Suprapubic skin (tissue), 4 donors: Measurements from ENCODE around the gene RSRC1. TPM values are rescaled to one million over a fixed set of nuclear protein-coding genes. Genes with fewer than 3 reads are reported as not detected.

ENCODE experiments used
- DNase-seq, 2 donors: peaks; one replicate each; pipeline ENCODE4 v3.0.0-alpha.2; 2019; ENCODE audit warnings: low spot score in 2 of 2
- H3K27ac ChIP-seq: fragments of 200-600 bp; sonication (generic); one replicate; pipeline ENCODE4 v1.5.1; 2019
- H3K27me3 ChIP-seq: fragments of 200-600 bp; sonication (generic); one replicate; pipeline ENCODE4 v1.5.1; 2019
- H3K36me3 ChIP-seq: fragments of 200-600 bp; sonication (generic); one replicate; pipeline ENCODE4 v1.5.1; 2019
- H3K4me1 ChIP-seq: fragments of 200-600 bp; sonication (generic); one replicate; pipeline ENCODE4 v1.5.1; 2019
- H3K4me3 ChIP-seq: fragments of 200-600 bp; sonication (generic); one replicate; pipeline ENCODE4 v1.5.1; 2019; ENCODE audit warnings: mild to moderate bottlenecking
- H3K9me3 ChIP-seq: fragments of 200-600 bp; sonication (generic); one replicate; pipeline ENCODE4 v1.5.1; 2019
- EP300 ChIP-seq: sonication (generic); formaldehyde crosslinking; IDR thresholded peaks from one replicate; pipeline ENCODE4 v1.6.1; 2017; ENCODE audit warnings: antibody characterized with exemption
- POLR2A ChIP-seq, 2 donors: fragments of 450-650 bp; IDR thresholded peaks; one replicate each; pipeline ENCODE4 v1.6.1; 2017; ENCODE audit warnings: antibody characterized with exemption in 2 of 2, mild to moderate bottlenecking in 2 of 2, moderate library complexity in 2 of 2
- POLR2AphosphoS5 ChIP-seq, 3 donors: sonication (generic); formaldehyde crosslinking; IDR thresholded peaks; one replicate each; pipeline ENCODE4 v1.6.1; 2017; ENCODE audit warnings: antibody characterized with exemption in 3 of 3
- WGBS: methylation state at CpG from one replicate; pipeline ENCODE4 v1.1.5; 2018; 5-methylcytosine and 5-hydroxymethylcytosine counted together
- total RNA-seq, 4 donors: library from RNA; depleted of rRNA; stranded (reverse); fragments of >200 nt; gene quantifications; one replicate each; pipeline ENCODE4 v1.1.0, GENCODE V29; 2016
- TF ChIP-seq, protein P1 (sequence below), 2 donors: fragments of 200-600 bp in 1 of 2; fragments of 450-650 bp in 1 of 2; sonication (generic) in 1 of 2; IDR thresholded peaks; one replicate each; pipeline ENCODE4 v1.5.1; 2016 to 2019; ENCODE audit warnings: antibody characterized with exemption in 2 of 2, mild to moderate bottlenecking in 1 of 2, moderate library complexity in 1 of 2

The RSRC1 gene
- total RNA-seq, 4 donors from 2014 or later, result 20.4 to 33.2 (median 30.4) TPM

DNA sequence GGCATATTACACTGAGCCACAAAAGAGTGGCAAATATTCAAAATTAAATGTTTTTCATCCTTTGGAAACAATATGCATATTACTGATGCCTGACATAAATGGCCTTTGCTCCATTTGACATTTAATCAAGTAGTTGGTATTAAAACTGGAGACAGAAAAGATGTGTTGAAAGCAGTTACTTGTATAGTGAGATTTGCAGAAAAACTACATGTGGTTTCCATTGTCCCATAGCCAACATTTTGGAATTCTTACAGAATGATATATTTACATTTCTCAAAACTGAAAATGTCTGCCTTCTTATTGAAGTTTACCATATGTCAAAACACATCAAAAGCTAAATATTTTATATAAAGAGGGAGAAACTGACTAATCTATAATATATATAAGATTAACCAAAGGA lies 25.2 kb upstream of the RSRC1 start:
- H3K4me1 ChIP-seq, result no peaks in the 10 kb centered on the region
- no peak overlapping the region for H3K27ac ChIP-seq
- H3K27me3 ChIP-seq, result peaks cover 23% of the 10 kb centered on the region
- no peaks in the 10 kb centered on the region for H3K9me3 ChIP-seq
- H3K4me3 ChIP-seq, result no peak overlapping the region
- no peak for DNase-seq
- TF ChIP-seq POLR2AphosphoS5 (IDR thresholded peaks at IDR 0.05) (no peak), POLR2A (IDR thresholded peaks at IDR 0.05) (no peak), EP300 (no peak)
- TF ChIP-seq, protein P1, sequence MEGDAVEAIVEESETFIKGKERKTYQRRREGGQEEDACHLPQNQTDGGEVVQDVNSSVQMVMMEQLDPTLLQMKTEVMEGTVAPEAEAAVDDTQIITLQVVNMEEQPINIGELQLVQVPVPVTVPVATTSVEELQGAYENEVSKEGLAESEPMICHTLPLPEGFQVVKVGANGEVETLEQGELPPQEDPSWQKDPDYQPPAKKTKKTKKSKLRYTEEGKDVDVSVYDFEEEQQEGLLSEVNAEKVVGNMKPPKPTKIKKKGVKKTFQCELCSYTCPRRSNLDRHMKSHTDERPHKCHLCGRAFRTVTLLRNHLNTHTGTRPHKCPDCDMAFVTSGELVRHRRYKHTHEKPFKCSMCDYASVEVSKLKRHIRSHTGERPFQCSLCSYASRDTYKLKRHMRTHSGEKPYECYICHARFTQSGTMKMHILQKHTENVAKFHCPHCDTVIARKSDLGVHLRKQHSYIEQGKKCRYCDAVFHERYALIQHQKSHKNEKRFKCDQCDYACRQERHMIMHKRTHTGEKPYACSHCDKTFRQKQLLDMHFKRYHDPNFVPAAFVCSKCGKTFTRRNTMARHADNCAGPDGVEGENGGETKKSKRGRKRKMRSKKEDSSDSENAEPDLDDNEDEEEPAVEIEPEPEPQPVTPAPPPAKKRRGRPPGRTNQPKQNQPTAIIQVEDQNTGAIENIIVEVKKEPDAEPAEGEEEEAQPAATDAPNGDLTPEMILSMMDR (IDR thresholded peaks at IDR 0.05), result no peak
- no peaks in the 10 kb centered on the region for H3K36me3 ChIP-seq

DNA sequence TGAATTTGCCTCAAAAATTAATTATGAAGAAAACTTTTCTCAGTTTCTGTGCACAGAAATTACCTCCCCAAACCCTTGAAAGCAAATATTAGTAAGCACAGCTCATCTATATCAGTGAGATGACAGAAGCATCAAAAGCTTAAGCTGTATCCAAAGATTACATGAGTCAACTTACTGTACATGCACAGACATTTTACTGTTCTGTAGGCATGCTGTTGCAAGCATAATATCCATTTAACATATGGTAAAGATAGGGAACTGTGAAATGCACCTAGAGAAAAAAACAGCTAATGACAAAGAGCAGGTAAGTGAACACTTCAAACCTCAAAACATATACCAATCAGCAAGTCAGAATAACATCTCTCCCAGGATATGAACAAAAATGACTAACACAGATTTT lies 24.5 kb upstream of the RSRC1 start:
- H3K9me3 ChIP-seq, result no peaks in the 10 kb centered on the region
- TF ChIP-seq POLR2A (IDR thresholded peaks at IDR 0.05), result no peak
- TF ChIP-seq POLR2AphosphoS5 (IDR thresholded peaks at IDR 0.05), result no peak
- TF ChIP-seq EP300, result no peak
- TF ChIP-seq, protein P1 (IDR thresholded peaks at IDR 0.05), result no peak
- no peaks in the 10 kb centered on the region for H3K36me3 ChIP-seq
- H3K4me3 ChIP-seq, result no peak overlapping the region
- no peaks in the 10 kb centered on the region for H3K4me1 ChIP-seq
- H3K27me3 ChIP-seq, result peaks cover 27% of the 10 kb centered on the region
- DNase-seq, result no peak
- H3K27ac ChIP-seq, result no peak overlapping the region

DNA sequence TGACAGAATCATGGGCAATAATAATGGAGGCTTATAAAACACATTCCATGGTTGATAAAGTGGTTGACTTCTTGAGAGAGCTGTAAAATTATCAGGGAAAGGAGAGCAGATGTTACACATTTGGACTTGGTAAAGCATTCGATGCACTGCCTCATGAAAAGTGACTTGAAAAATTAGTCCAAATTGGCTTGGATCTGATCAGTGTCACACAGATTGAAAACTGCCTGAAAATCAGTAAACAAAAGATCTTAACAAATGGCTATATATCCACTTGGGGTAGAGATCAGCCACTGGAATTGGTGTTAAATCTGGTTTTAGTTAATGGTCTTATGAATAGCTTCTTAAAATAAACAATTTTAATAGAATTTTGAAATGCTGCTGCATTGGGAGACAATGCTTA lies 24.0 kb upstream of the RSRC1 start:
- Histone ChIP-seq H3K27me3 (peaks cover 27% of the 10 kb centered on the region), H3K4me3 (no peak overlapping the region), H3K27ac (no peak overlapping the region), H3K4me1 (no peaks in the 10 kb centered on the region), H3K9me3 (no peaks in the 10 kb centered on the region), H3K36me3 (no peaks in the 10 kb centered on the region)
- 51% methylated on average over 1 of the region's 1 CpG for WGBS
- no peak for DNase-seq
- no peak for TF ChIP-seq POLR2AphosphoS5 (IDR thresholded peaks at IDR 0.05)
- TF ChIP-seq, protein P1 (IDR thresholded peaks at IDR 0.05), result no peak
- TF ChIP-seq EP300, result no peak
- TF ChIP-seq POLR2A (IDR thresholded peaks at IDR 0.05), result no peak

DNA sequence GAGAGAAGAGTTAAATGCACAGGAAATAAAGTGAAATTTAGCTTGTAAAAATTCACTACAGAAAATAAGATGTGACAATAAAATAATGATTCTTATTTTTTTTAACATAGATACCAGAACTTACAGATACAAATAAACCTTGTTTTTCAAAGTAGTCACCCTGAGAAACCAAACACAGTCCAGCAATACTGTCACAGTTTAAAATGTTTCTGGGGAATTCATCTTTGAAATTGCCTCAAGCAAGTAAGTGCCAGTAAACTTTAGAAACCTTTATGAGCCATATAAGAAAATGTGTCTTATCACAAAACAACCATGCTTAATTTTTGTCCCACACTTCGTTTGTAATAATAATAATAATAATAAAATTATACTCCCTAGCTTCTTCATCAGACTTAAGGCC lies 23.5 kb upstream of the RSRC1 start:
- no peaks in the 10 kb centered on the region for H3K36me3 ChIP-seq
- DNase-seq, result no peak
- no peaks in the 10 kb centered on the region for H3K9me3 ChIP-seq
- no peak overlapping the region for H3K4me3 ChIP-seq
- H3K27me3 ChIP-seq, result peaks cover 28% of the 10 kb centered on the region
- no peaks in the 10 kb centered on the region for H3K4me1 ChIP-seq
- WGBS, result 43% methylated on average over 1 of the region's 1 CpG
- no peak overlapping the region for H3K27ac ChIP-seq
- TF ChIP-seq, protein P1 (IDR thresholded peaks at IDR 0.05), result no peak
- TF ChIP-seq POLR2A (IDR thresholded peaks at IDR 0.05), result no peak
- no peak for TF ChIP-seq POLR2AphosphoS5 (IDR thresholded peaks at IDR 0.05)
- no peak for TF ChIP-seq EP300

DNA sequence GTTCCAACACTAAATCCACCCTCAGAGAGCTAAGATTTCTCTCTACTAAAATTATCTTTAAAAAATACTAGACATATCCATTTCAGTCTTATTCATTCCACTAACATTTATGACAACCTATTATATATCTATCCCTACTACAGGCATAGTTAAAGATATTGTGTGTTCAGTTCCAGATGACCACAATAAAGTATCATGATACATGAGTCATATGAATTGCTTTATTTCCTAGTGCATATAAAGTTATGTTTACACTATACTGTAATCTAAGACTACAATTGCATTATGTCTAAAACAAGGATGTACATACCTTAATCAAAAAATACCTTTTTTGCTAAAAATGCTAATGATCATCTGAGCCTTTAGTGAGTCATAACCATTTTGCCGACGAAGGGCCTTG lies 23.1 kb upstream of the RSRC1 start:
- H3K27ac ChIP-seq, result no peak overlapping the region
- no peak overlapping the region for H3K4me3 ChIP-seq
- no peak for DNase-seq
- H3K27me3 ChIP-seq, result peaks cover 32% of the 10 kb centered on the region
- H3K36me3 ChIP-seq, result no peaks in the 10 kb centered on the region
- TF ChIP-seq EP300 (no peak), POLR2AphosphoS5 (IDR thresholded peaks at IDR 0.05) (no peak), POLR2A (IDR thresholded peaks at IDR 0.05) (no peak)
- TF ChIP-seq, protein P1 (IDR thresholded peaks at IDR 0.05), result no peak
- no peaks in the 10 kb centered on the region for H3K4me1 ChIP-seq
- 85% methylated on average over 2 of the region's 2 CpGs for WGBS
- H3K9me3 ChIP-seq, result no peaks in the 10 kb centered on the region
